Measurements from ENCODE around the gene PLCB3. TPM values are rescaled to one million over a fixed set of nuclear protein-coding genes. Genes with fewer than 3 reads are reported as not detected.
A peak's percentile ranks its signal among the peaks of the same experiment; 100 is the strongest.

PLCB3 gene
- total and polyA plus RNA-seq, 2 donors (not counting 1 experiment from before 2014, with no cell fraction given), result 17.2 to 37.2 TPM

DNA sequence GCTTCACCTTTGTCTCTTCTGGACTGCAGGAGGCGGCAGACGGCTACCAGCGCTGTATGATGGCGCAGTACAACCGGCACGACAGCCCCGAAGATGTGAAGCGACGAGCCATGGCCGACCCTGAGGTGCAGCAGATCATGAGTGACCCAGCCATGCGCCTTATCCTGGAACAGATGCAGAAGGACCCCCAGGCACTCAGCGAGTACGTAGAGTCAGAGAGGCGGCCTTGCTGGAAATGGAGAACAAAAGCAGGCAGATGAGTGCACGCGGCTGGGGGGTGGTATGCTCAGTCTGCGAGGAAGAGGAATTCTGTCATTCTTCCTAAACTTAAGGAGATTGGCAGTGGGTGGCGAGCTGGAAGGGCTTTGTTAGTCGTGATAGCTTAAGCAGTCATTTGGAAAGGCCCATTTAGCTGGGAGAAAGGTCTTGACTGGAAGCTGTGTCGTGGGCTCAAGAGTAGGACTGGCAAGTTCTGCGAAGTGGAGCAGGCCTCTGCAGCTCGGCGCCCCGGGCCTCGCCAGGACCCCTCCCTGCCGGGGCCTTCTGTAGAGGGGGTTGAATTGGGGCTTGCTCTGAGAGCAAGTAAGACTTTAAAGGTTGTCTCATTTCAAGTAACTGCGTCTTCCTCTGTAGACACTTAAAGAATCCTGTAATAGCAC lies 47.8 kb upstream of the PLCB3 start:
- Histone ChIP-seq H3K36me3 (ENCODE audit: control insufficient read depth, insufficient read depth, low read length) (peaks cover 31% of the 10 kb centered on the region), H2AFZ (ENCODE audit: low read length) (no peak overlapping the region), H3K27ac (ENCODE audit: insufficient read depth, low read length) (no peak overlapping the region), H4K20me1 (ENCODE audit: control insufficient read depth, extremely low read depth, insufficient read depth, low read length) (no peaks in the 10 kb centered on the region), H3K9me3 (ENCODE audit: control insufficient read depth, insufficient read depth, low read depth, low read length) (no peaks in the 10 kb centered on the region), H3K27me3 (ENCODE audit: control insufficient read depth, insufficient read depth, low read length) (no peaks in the 10 kb centered on the region), H3K9ac (ENCODE audit: insufficient read depth, low read length) (no peak overlapping the region), H3K4me2 (ENCODE audit: extremely low read depth, insufficient read depth, low read length) (no peak overlapping the region), H3K79me2 (ENCODE audit: control insufficient read depth, insufficient read depth, low read length) (no peaks in the 10 kb centered on the region), H3K4me1 (ENCODE audit: control insufficient read depth, extremely low read depth, insufficient read depth, low read length) (peaks cover 18% of the 10 kb centered on the region), H3K4me3 (replicated peaks in 1 of 4; ENCODE audit: control extremely low read depth in 1 of 4, insufficient read depth in 1 of 4, low read depth in 3 of 4, low read length in 4 of 4) (no peak overlapping the region)
- no peak for DNase-seq (ENCODE audit: low read depth in 2 of 2)
- no peak for TF ChIP-seq EZH2 (IDR thresholded peaks at IDR 0.05; ENCODE audit: low read length, missing control alignments)
- TF ChIP-seq, protein P1, sequence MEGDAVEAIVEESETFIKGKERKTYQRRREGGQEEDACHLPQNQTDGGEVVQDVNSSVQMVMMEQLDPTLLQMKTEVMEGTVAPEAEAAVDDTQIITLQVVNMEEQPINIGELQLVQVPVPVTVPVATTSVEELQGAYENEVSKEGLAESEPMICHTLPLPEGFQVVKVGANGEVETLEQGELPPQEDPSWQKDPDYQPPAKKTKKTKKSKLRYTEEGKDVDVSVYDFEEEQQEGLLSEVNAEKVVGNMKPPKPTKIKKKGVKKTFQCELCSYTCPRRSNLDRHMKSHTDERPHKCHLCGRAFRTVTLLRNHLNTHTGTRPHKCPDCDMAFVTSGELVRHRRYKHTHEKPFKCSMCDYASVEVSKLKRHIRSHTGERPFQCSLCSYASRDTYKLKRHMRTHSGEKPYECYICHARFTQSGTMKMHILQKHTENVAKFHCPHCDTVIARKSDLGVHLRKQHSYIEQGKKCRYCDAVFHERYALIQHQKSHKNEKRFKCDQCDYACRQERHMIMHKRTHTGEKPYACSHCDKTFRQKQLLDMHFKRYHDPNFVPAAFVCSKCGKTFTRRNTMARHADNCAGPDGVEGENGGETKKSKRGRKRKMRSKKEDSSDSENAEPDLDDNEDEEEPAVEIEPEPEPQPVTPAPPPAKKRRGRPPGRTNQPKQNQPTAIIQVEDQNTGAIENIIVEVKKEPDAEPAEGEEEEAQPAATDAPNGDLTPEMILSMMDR (conservative IDR thresholded peaks at IDR 0.05 in 1 of 2, IDR thresholded peaks at IDR 0.05 in 1 of 2; ENCODE audit: low read depth in 1 of 2, low read length in 2 of 2), result no peak

DNA sequence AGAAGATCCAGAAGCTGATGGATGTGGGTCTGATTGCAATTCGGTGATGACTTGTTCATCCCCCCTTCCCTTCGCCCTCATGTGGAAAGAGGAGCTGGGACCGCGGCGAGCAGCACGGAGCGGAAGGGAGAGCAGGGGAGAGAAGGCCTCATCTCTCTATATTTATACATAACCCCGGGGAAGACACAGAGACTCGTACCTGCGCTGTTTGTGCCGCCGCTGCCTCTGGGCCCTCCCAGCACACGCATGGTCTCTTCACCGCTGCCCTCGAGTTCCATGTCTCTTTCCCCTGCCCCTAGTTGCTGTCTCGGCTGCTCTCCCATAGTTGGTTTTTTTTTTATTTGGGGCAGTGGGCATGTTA lies 47.3 kb upstream of the PLCB3 start:
- Histone ChIP-seq H3K9me3 (ENCODE audit: control insufficient read depth, insufficient read depth, low read depth, low read length) (no peaks in the 10 kb centered on the region), H3K36me3 (ENCODE audit: control insufficient read depth, insufficient read depth, low read length) (peaks cover 31% of the 10 kb centered on the region), H3K27me3 (ENCODE audit: control insufficient read depth, insufficient read depth, low read length) (no peaks in the 10 kb centered on the region), H3K4me1 (ENCODE audit: control insufficient read depth, extremely low read depth, insufficient read depth, low read length) (peaks cover 18% of the 10 kb centered on the region), H3K4me3 (replicated peaks in 1 of 4; ENCODE audit: control extremely low read depth in 1 of 4, insufficient read depth in 1 of 4, low read depth in 3 of 4, low read length in 4 of 4) (no peak overlapping the region), H3K79me2 (ENCODE audit: control insufficient read depth, insufficient read depth, low read length) (no peaks in the 10 kb centered on the region), H3K4me2 (ENCODE audit: extremely low read depth, insufficient read depth, low read length) (no peak overlapping the region), H4K20me1 (ENCODE audit: control insufficient read depth, extremely low read depth, insufficient read depth, low read length) (no peaks in the 10 kb centered on the region), H3K9ac (ENCODE audit: insufficient read depth, low read length) (no peak overlapping the region), H2AFZ (ENCODE audit: low read length) (no peak overlapping the region), H3K27ac (ENCODE audit: insufficient read depth, low read length) (no peak overlapping the region)
- TF ChIP-seq, protein P1 (conservative IDR thresholded peaks at IDR 0.05 in 1 of 2, IDR thresholded peaks at IDR 0.05 in 1 of 2; ENCODE audit: low read depth in 1 of 2, low read length in 2 of 2), result no peak
- no peak for TF ChIP-seq EZH2 (IDR thresholded peaks at IDR 0.05; ENCODE audit: low read length, missing control alignments)
- DNase-seq (ENCODE audit: low read depth in 2 of 2), result no peak

DNA sequence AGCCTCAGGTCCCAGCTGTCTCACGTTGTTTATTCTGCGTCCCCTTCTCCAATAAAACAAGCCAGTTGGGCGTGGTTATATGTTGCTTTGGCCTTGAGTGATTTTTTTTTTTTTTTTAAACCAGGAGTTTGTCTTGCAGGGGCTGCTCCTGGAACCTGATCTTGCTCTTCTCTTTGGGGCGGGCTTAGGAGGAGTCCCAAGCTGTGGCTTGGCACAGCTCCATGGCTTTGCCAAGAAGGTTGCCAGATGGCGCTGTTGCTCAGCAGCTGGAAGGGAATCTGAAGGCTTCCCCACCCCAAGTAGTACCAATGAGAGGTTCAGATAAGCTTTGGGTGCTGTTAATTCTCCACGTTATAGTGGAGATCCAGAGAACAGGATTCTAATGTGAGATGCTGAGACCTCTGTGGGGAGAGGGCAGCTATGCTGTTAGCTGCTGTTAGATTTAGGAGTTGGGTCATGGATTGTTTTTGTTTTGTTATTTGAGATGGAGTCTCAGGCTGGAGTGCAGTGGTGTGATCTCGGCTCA lies 46.8 kb upstream of the PLCB3 start:
- H2AFZ ChIP-seq (ENCODE audit: low read length), result no peak overlapping the region
- no peaks in the 10 kb centered on the region for H3K27me3 ChIP-seq (ENCODE audit: control insufficient read depth, insufficient read depth, low read length)
- H4K20me1 ChIP-seq (ENCODE audit: control insufficient read depth, extremely low read depth, insufficient read depth, low read length), result no peaks in the 10 kb centered on the region
- peak; percentile 93 to 97 for DNase-seq (ENCODE audit: low read depth in 2 of 2)
- no peak for TF ChIP-seq EZH2 (IDR thresholded peaks at IDR 0.05; ENCODE audit: low read length, missing control alignments)
- TF ChIP-seq, protein P1 (conservative IDR thresholded peaks at IDR 0.05 in 1 of 2, IDR thresholded peaks at IDR 0.05 in 1 of 2; ENCODE audit: low read depth in 1 of 2, low read length in 2 of 2), result peak; percentile 61 to 68
- H3K4me1 ChIP-seq (ENCODE audit: control insufficient read depth, extremely low read depth, insufficient read depth, low read length), result peaks cover 18% of the 10 kb centered on the region
- H3K9me3 ChIP-seq (ENCODE audit: control insufficient read depth, insufficient read depth, low read depth, low read length), result no peaks in the 10 kb centered on the region
- no peak overlapping the region for H3K4me3 ChIP-seq (replicated peaks in 1 of 4; ENCODE audit: control extremely low read depth in 1 of 4, insufficient read depth in 1 of 4, low read depth in 3 of 4, low read length in 4 of 4)
- H3K79me2 ChIP-seq (ENCODE audit: control insufficient read depth, insufficient read depth, low read length), result no peaks in the 10 kb centered on the region
- H3K36me3 ChIP-seq (ENCODE audit: control insufficient read depth, insufficient read depth, low read length), result peaks cover 31% of the 10 kb centered on the region
- no peak overlapping the region for H3K27ac ChIP-seq (ENCODE audit: insufficient read depth, low read length)
- H3K4me2 ChIP-seq (ENCODE audit: extremely low read depth, insufficient read depth, low read length), result no peak overlapping the region
- no peak overlapping the region for H3K9ac ChIP-seq (ENCODE audit: insufficient read depth, low read length)

All from fibroblast of lung (primary cell).